H1 (cell line): ENCODE measurements around the gene OR51B4. TPM values are rescaled to one million over a fixed set of nuclear protein-coding genes. Genes with fewer than 3 reads are reported as not detected.

Experiments
- CTCF ChIA-PET: fragments of 300-600 bp; sonication (Branson Sonifier 250); formaldehyde crosslinking; loops from one replicate; lab custom pipeline; 2021; ENCODE audit not compliant: partially characterized antibody; lab: Charles Lee
- POLR2A ChIA-PET: fragments of 300-600 bp; sonication (Branson Sonifier 250); formaldehyde crosslinking; loops from one replicate; lab custom pipeline; 2021; ENCODE audit warnings: inconsistent platforms; ENCODE audit not compliant: partially characterized antibody; lab: Charles Lee
- DNase-seq, 2 experiments: peaks; one replicate each; pipeline versions ENCODE4 v3.0.0 to v3.0.0-alpha.2; 2010 to 2022; ENCODE audit warnings: low spot score in 2 of 2, low read depth in 1 of 2, mixed read lengths in 1 of 2
- FAIRE-seq: peaks from 2 replicates; lab custom pipeline; 2011; peaks lifted over from hg19 to GRCh38; lab: Jason Lieb, UNC
- H2AFZ ChIP-seq: 2 replicates; pipeline ENCODE4 v1.8.1; 2012; ENCODE audit warnings: low read length, inconsistent platforms
- H2AK5ac ChIP-seq: 2 replicates; pipeline ENCODE4 v1.6.1; 2013; ENCODE audit warnings: low read depth, low read length
- H2BK120ac ChIP-seq: replicated peaks from 2 replicates; pipeline ENCODE3; 2013; ENCODE audit warnings: low read depth, low read length, inconsistent platforms
- H2BK12ac ChIP-seq: 2 replicates; pipeline ENCODE4 v1.6.1; 2013; ENCODE audit warnings: low read depth, low read length
- H2BK15ac ChIP-seq: 2 replicates; pipeline ENCODE4 v1.6.1; 2013; ENCODE audit warnings: low read length
- H2BK20ac ChIP-seq: 2 replicates; pipeline ENCODE4 v1.6.1; 2013; ENCODE audit warnings: low read length
- H2BK5ac ChIP-seq: 2 replicates; pipeline ENCODE4 v1.6.1; 2013; ENCODE audit warnings: low read depth, low read length
- H3K14ac ChIP-seq: 2 replicates; pipeline ENCODE4 v1.6.1; 2013; ENCODE audit warnings: inconsistent platforms; ENCODE audit not compliant: insufficient read length
- H3K18ac ChIP-seq: 2 replicates; pipeline ENCODE4 v1.6.1; 2013; ENCODE audit warnings: low read length; ENCODE audit errors: extremely low read depth
- H3K23ac ChIP-seq: 2 replicates; pipeline ENCODE4 v1.6.1; 2013; ENCODE audit warnings: inconsistent platforms; ENCODE audit not compliant: insufficient read length
- H3K23me2 ChIP-seq: 2 replicates; pipeline ENCODE4 v1.6.1; 2013; ENCODE audit warnings: low read depth, low read length
- H3K27ac ChIP-seq: 2 replicates; pipeline ENCODE4 v1.6.1; 2011; ENCODE audit warnings: low read depth, low read length, inconsistent platforms
- H3K27me3 ChIP-seq, 4 experiments: replicated peaks in 1 of 4; 1 replicate in 1 of 4; 2 replicates in 3 of 4; pipeline versions ENCODE4 v1.6.1 to v1.8.1; 2011 to 2013; ENCODE audit warnings: low read length in 3 of 4, mild to moderate bottlenecking in 3 of 4, inconsistent platforms in 2 of 4, mixed read lengths in 2 of 4, moderate library complexity in 1 of 4; ENCODE audit not compliant: control insufficient read depth in 3 of 4, insufficient read depth in 3 of 4; ENCODE audit errors: extremely low read depth in 1 of 4
- H3K36me3 ChIP-seq, 4 experiments: 2 replicates each; pipeline versions ENCODE4 v1.6.1 to v1.8.1; 2011 to 2013; ENCODE audit warnings: mild to moderate bottlenecking in 4 of 4, low read length in 3 of 4, moderate library complexity in 2 of 4, control low read depth in 1 of 4, inconsistent platforms in 1 of 4; ENCODE audit not compliant: insufficient read depth in 4 of 4, control insufficient read depth in 2 of 4
- H3K4ac ChIP-seq: replicated peaks from 2 replicates; pipeline ENCODE3; 2013; ENCODE audit warnings: low read length, low read depth, mixed read lengths, inconsistent platforms; ENCODE audit not compliant: insufficient read length
- H3K4me1 ChIP-seq, 4 experiments: replicated peaks in 1 of 4; 1 replicate in 1 of 4; 2 replicates in 3 of 4; pipeline versions ENCODE4 v1.6.1 to v1.8.1; 2011 to 2013; ENCODE audit warnings: low read length in 3 of 4, inconsistent platforms in 2 of 4, mixed read lengths in 1 of 4; ENCODE audit not compliant: insufficient read depth in 4 of 4, control insufficient read depth in 3 of 4
- H3K4me2 ChIP-seq, 2 experiments: 2 replicates each; pipeline versions ENCODE4 v1.6.1 to v1.8.1; 2011 to 2013; ENCODE audit warnings: low read depth in 2 of 2, low read length in 2 of 2, control low read depth in 1 of 2, inconsistent platforms in 1 of 2, mild to moderate bottlenecking in 1 of 2; ENCODE audit not compliant: insufficient read depth in 1 of 2
- H3K4me3 ChIP-seq, 4 experiments: fragments of 200-600, 300-600 bp in 1 of 4; sonication (generic), shearing (Covaris generic), sonication (Bioruptor Twin) in 1 of 4; 2 replicates each; pipeline versions ENCODE4 v1.5.1 to v1.8.1; 2011 to 2016; ENCODE audit warnings: low read length in 4 of 4, low read depth in 3 of 4, control low read depth in 2 of 4, inconsistent platforms in 2 of 4, mild to moderate bottlenecking in 2 of 4, mixed read lengths in 1 of 4, moderate library complexity in 1 of 4; ENCODE audit not compliant: insufficient read depth in 2 of 4; ENCODE audit errors: extremely low read depth in 1 of 4
- H3K56ac ChIP-seq: replicated peaks from 2 replicates; pipeline ENCODE3; 2013; ENCODE audit warnings: low read depth, mild to moderate bottlenecking, mixed read lengths, low read length, inconsistent platforms; ENCODE audit not compliant: insufficient read length
- H3K79me1 ChIP-seq: 2 replicates; pipeline ENCODE4 v1.6.1; 2013; ENCODE audit warnings: low read depth, low read length, control low read depth
- H3K79me2 ChIP-seq, 2 experiments: 2 replicates each; pipeline versions ENCODE4 v1.6.1 to v1.8.1; 2012 to 2013; ENCODE audit warnings: low read length in 2 of 2, mild to moderate bottlenecking in 2 of 2, inconsistent platforms in 1 of 2; ENCODE audit not compliant: insufficient read depth in 2 of 2, control insufficient read depth in 1 of 2
- H3K9ac ChIP-seq, 4 experiments: replicated peaks in 1 of 4; 1 replicate in 1 of 4; 2 replicates in 3 of 4; pipeline versions ENCODE4 v1.6.1 to v1.8.1; 2011 to 2013; ENCODE audit warnings: low read depth in 3 of 4, low read length in 3 of 4, control low read depth in 2 of 4, mild to moderate bottlenecking in 2 of 4, moderate library complexity in 2 of 4, inconsistent platforms in 1 of 4; ENCODE audit errors: extremely low read depth in 1 of 4
- H3K9me3 ChIP-seq, 2 experiments: 2 replicates each; pipeline versions ENCODE4 v1.6.1 to v1.8.1; 2012 to 2013; ENCODE audit warnings: mild to moderate bottlenecking in 2 of 2, moderate library complexity in 2 of 2, control low read depth in 1 of 2, inconsistent platforms in 1 of 2, low read depth in 1 of 2, low read length in 1 of 2, mixed read lengths in 1 of 2; ENCODE audit not compliant: insufficient read depth in 2 of 2
- H4K20me1 ChIP-seq, 2 experiments: replicated peaks in 1 of 2; 2 replicates each; pipeline versions ENCODE3 to v1.8.1; 2011 to 2013; ENCODE audit warnings: inconsistent platforms in 2 of 2, low read length in 2 of 2, mild to moderate bottlenecking in 1 of 2; ENCODE audit not compliant: insufficient read depth in 2 of 2, control insufficient read depth in 1 of 2
- H4K5ac ChIP-seq: 2 replicates; pipeline ENCODE4 v1.6.1; 2013; ENCODE audit warnings: low read length, low read depth, mixed read lengths, inconsistent platforms; ENCODE audit not compliant: insufficient read length
- H4K8ac ChIP-seq: 2 replicates; pipeline ENCODE4 v1.8.0; 2013; ENCODE audit warnings: mild to moderate bottlenecking, moderate library complexity, low read length, inconsistent platforms; ENCODE audit not compliant: insufficient read depth; ENCODE audit errors: extremely low read depth
- H4K91ac ChIP-seq: replicated peaks from 2 replicates; pipeline ENCODE3; 2013; ENCODE audit warnings: low read length, mixed read lengths, inconsistent platforms; ENCODE audit not compliant: insufficient read length
- CEBPB ChIP-seq: IDR thresholded peaks from 2 replicates; pipeline ENCODE4 v1.6.1; 2012; ENCODE audit warnings: low read depth, low read length
- EZH2 ChIP-seq: fragments of 200-600 bp; sonication (generic); IDR thresholded peaks from 2 replicates; pipeline ENCODE4 v1.7.1; 2012; ENCODE audit warnings: low read depth, mild to moderate bottlenecking, moderate library complexity, low read length, inconsistent platforms; ENCODE audit not compliant: severe bottlenecking
- WGBS, 2 experiments: shearing (Covaris generic) in 1 of 2; methylation state at CpG; one replicate each; pipeline versions ENCODE4 v1.1.6 to v1.1.7; 2013 to 2015; ENCODE audit warnings: low lambda C conversion rate in 2 of 2, mixed read lengths in 2 of 2, inconsistent platforms in 1 of 2, low coverage in 1 of 2, missing lambda C conversion rate in 1 of 2; ENCODE audit not compliant: insufficient replicate concordance in 2 of 2, insufficient coverage in 1 of 2, insufficient read length in 1 of 2; ENCODE audit errors: extremely low coverage in 1 of 2, missing lambda C conversion rate in 1 of 2; 5-methylcytosine and 5-hydroxymethylcytosine counted together
- polyA plus RNA-seq, 7 experiments: library from polyadenylated mRNA; depleted of rRNA in 3 of 7; stranded (reverse) in 5 of 7; unstranded in 2 of 7; fragments of >200 nt in 5 of 7; fragments of 200-250 nt in 2 of 7; gene quantifications; 1 replicate in 5 of 7; 2 replicates in 1 of 7; 4 replicates in 1 of 7; pipeline versions ENCODE4 v1.2.1 to v1.2.3, GENCODE V29; 2011 to 2013; ENCODE audit warnings: missing spikeins in 2 of 7, mixed read lengths in 2 of 7
- total RNA-seq: library from RNA; stranded (reverse); fragmentation: NEBNext Ultra II Directional; extraction: Animal tissue kit (Norgen Biotek cat#: 25700); gene quantifications from 2 replicates; pipeline ENCODE4 v1.2.1, GENCODE V29; 2021

Gene OR51B4
- total and polyA plus RNA-seq, 2 of the 8 experiments (the other 6 are each of a cell fraction or from before 2014, with no cell fraction given): not detected

DNA sequence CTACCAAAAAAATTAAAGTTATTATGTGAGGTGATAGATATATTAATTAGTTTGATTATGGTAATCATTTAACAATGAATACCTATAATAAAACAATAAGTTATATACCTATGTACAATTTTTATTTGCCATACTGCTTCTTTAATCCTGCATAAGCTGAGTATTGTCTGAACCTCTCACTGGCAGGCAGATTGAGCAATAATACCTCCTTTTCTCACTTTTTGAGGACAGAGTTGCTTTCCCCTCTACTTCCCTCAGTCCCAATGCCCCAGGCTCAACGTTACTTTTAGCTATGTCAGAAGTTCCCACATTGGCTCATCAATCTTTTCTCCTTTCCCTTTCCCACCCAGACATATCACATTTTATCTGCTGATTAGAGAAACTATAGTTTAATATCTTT, 47.8 kb upstream of the OR51B4 start:
- TF ChIP-seq CEBPB (peak; percentile 63; the same call in 1 of the 2 replicates), EZH2 (no peak)
- peaks cover 0 to 5% (median 3%) of the 10 kb centered on the region in 4 experiments; a peak in 2 of 7 replicates for H3K4me1 ChIP-seq

More for the DNA sequence above, 47.8 kb upstream of the OR51B4 start:
- H3K9ac ChIP-seq: no peak overlapping the region
- no peaks in the 10 kb centered on the region for H3K27me3 ChIP-seq
- no peak overlapping the region for H3K23ac ChIP-seq
- H2BK120ac ChIP-seq: no peak overlapping the region
- H3K27ac ChIP-seq: no peak overlapping the region
- no peak overlapping the region for H4K91ac ChIP-seq
- H2AK5ac ChIP-seq: no peak overlapping the region
- no peak overlapping the region for H2AFZ ChIP-seq
- H4K20me1 ChIP-seq: no peaks in the 10 kb centered on the region
- no peaks in the 10 kb centered on the region for H3K79me2 ChIP-seq
- DNase-seq (no peak), FAIRE-seq (no peak)
- no peak overlapping the region for H3K18ac ChIP-seq
- no peak overlapping the region for H3K4ac ChIP-seq
- no peak overlapping the region for H2BK12ac ChIP-seq
- H2BK15ac ChIP-seq: no peak overlapping the region
- no peaks in the 10 kb centered on the region for H3K23me2 ChIP-seq
- no peaks in the 10 kb centered on the region for H3K36me3 ChIP-seq
- H3K14ac ChIP-seq: no peak overlapping the region
- POLR2A ChIA-PET: interaction anchor here (0.7 kb wide), 1 partner anchor 1069 kb away, joined by 3 read pairs; the partner anchor contains the start of gene APBB1
- no peak overlapping the region for H2BK20ac ChIP-seq
- no peak overlapping the region for H3K4me3 ChIP-seq
- WGBS, 2 experiments: 67% methylated on average over 1 of the region's 1 CpG; no CpG with 5 or more reads in 1 of the 2 experiments
- H4K8ac ChIP-seq: no peak overlapping the region
- no peak overlapping the region for H3K4me2 ChIP-seq
- CTCF ChIA-PET: no interaction called here
- H3K9me3 ChIP-seq: no peaks in the 10 kb centered on the region
- no peaks in the 10 kb centered on the region for H3K79me1 ChIP-seq
- no peak overlapping the region for H2BK5ac ChIP-seq
- H3K56ac ChIP-seq: no peak overlapping the region
- H4K5ac ChIP-seq: no peak overlapping the region
